ENCODE measurements around the gene ERAP2.

The ERAP2 gene

GRCh38 chr5:96901841-96902240, 25.5 kb downstream of the ERAP2 start:
- Histone ChIP-seq H3K9ac (ENCODE audit: low read depth, low read length) (no peak overlapping the region), H3K4me1 (ENCODE audit: insufficient read depth, low read length) (no peaks in the 10 kb centered on the region), H3K36me3 (ENCODE audit: insufficient read depth, low read length) (no peaks in the 10 kb centered on the region), H3K9me3 (ENCODE audit: control insufficient read depth, insufficient read depth, low read length) (no peaks in the 10 kb centered on the region)

GRCh38 chr5:96902876-96903275, 26.6 kb downstream of the ERAP2 start:
- no peaks in the 10 kb centered on the region for H3K36me3 ChIP-seq (ENCODE audit: insufficient read depth, low read length)
- H3K4me1 ChIP-seq (ENCODE audit: insufficient read depth, low read length): no peaks in the 10 kb centered on the region
- H3K9me3 ChIP-seq (ENCODE audit: control insufficient read depth, insufficient read depth, low read length): no peaks in the 10 kb centered on the region
- no peak overlapping the region for H3K9ac ChIP-seq (ENCODE audit: low read depth, low read length)

DNA sequence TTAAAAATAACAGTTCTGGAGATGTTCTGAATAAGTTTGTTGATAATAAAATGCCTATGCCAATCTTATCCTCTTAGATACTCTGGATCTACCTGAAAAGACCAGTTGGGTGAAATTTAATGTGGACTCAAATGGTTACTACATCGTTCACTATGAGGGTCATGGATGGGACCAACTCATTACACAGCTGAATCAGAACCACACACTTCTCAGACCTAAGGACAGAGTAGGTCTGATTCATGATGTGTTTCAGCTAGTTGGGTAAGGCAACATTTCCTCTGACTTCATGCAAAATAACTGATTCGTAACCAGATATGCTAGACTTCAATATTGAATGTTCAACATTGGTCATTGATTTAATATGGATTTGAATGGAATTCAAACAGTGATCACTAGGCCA, 27.0 kb downstream of the ERAP2 start:
- H3K9ac ChIP-seq (ENCODE audit: low read depth, low read length): no peak overlapping the region
- H3K9me3 ChIP-seq (ENCODE audit: control insufficient read depth, insufficient read depth, low read length): no peaks in the 10 kb centered on the region
- H3K4me1 ChIP-seq (ENCODE audit: insufficient read depth, low read length): no peaks in the 10 kb centered on the region
- no peaks in the 10 kb centered on the region for H3K36me3 ChIP-seq (ENCODE audit: insufficient read depth, low read length)

DNA sequence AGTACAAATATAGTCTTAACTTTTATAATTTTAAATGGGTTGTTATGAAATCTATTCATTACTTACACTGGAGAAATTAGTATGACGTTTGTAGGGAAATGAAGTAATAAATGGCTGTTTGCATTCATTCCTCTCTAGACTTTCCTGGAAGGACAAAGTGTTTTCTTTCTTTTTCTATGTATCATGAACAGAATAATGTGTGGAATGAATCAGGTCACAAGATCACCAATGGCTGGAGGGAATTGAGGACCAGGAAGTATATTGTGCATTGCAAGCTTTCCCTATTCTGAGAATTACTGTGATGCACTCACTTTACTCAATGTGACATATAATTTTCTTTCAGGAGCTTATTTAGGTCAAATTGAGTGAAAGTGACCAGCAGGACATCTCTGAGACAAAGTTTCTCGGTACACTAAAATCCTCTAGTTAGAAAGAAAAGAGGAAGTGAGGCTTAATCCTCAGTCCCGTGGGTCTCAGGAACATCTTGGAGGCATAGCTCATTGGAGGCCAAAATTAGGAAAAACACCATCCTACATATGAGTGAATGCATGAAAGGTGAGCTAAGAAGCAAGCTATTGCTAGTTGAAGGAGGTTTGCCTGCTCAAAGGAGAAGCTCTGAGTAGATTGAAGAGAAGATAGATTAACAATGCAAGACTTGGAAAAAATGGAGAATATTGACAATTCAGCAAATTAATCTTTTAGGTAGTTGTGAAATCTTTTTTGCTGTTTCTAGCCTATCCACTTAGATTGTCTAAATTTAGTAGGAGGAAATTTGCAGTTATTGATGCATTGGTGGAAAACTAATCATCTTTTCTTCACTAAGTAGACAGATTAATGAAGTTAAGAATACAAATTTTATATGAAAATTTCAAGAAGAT, 28.0 kb downstream of the ERAP2 start:
- no peaks in the 10 kb centered on the region for H3K4me1 ChIP-seq (ENCODE audit: insufficient read depth, low read length)
- H3K9me3 ChIP-seq (ENCODE audit: control insufficient read depth, insufficient read depth, low read length): no peaks in the 10 kb centered on the region
- H3K9ac ChIP-seq (ENCODE audit: low read depth, low read length): no peak overlapping the region
- no peaks in the 10 kb centered on the region for H3K36me3 ChIP-seq (ENCODE audit: insufficient read depth, low read length)

GRCh38 chr5:96905864-96906263, 29.6 kb downstream of the ERAP2 start:
- Histone ChIP-seq H3K9me3 (ENCODE audit: control insufficient read depth, insufficient read depth, low read length) (no peaks in the 10 kb centered on the region), H3K4me1 (ENCODE audit: insufficient read depth, low read length) (no peaks in the 10 kb centered on the region), H3K36me3 (ENCODE audit: insufficient read depth, low read length) (no peaks in the 10 kb centered on the region), H3K9ac (ENCODE audit: low read depth, low read length) (no peak overlapping the region)

DNA sequence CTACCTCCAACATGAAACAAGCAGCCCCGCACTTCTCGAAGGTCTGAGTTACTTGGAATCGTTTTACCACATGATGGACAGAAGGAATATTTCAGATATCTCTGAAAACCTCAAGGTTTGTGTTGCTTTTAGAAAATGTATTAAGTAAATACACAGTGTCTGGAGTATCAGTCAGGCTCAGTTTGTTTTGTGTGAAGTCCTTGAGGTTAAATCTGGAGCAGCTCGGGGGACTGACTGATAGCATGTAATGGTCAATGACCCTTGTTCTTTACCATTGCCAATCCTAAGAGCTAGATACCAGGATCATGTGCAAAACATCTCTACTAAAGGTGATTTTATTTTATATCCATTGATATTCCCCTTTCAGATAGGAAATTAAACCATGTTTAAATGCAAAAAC, 32.7 kb downstream of the ERAP2 start:
- Histone ChIP-seq H3K36me3 (ENCODE audit: insufficient read depth, low read length) (no peaks in the 10 kb centered on the region), H3K9ac (ENCODE audit: low read depth, low read length) (no peak overlapping the region), H3K9me3 (ENCODE audit: control insufficient read depth, insufficient read depth, low read length) (no peaks in the 10 kb centered on the region), H3K4me1 (ENCODE audit: insufficient read depth, low read length) (no peaks in the 10 kb centered on the region)

GRCh38 chr5:96909435-96909834, 33.1 kb downstream of the ERAP2 start:
- no peaks in the 10 kb centered on the region for H3K4me1 ChIP-seq (ENCODE audit: insufficient read depth, low read length)
- no peaks in the 10 kb centered on the region for H3K9me3 ChIP-seq (ENCODE audit: control insufficient read depth, insufficient read depth, low read length)
- no peak overlapping the region for H3K9ac ChIP-seq (ENCODE audit: low read depth, low read length)
- H3K36me3 ChIP-seq (ENCODE audit: insufficient read depth, low read length): no peaks in the 10 kb centered on the region

DNA sequence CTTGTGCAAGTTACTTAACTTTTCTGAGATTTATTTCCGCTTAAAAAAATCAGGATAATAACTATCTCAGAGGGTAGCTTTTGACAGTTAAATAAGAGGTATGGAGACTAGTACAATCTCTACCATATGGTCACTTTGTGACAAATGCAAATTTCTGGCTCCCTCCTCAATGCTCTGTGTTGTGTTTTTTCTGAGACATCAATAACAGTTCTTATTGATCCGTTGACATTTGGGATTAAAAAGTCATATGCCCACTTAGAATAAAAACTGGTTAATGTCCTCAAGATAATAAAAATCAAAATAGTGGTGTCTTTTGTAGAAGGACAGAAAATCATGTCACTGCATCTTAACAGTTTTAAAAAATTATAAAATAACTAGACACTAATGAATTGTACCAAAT, 34.8 kb downstream of the ERAP2 start:
- H3K9ac ChIP-seq (ENCODE audit: low read depth, low read length): no peak overlapping the region
- H3K9me3 ChIP-seq (ENCODE audit: control insufficient read depth, insufficient read depth, low read length): no peaks in the 10 kb centered on the region
- no peaks in the 10 kb centered on the region for H3K4me1 ChIP-seq (ENCODE audit: insufficient read depth, low read length)
- H3K36me3 ChIP-seq (ENCODE audit: insufficient read depth, low read length): no peaks in the 10 kb centered on the region

- no peaks in the 10 kb centered on the region for H3K9me3 ChIP-seq (ENCODE audit: control insufficient read depth, insufficient read depth, low read length)
- no peaks in the 10 kb centered on the region for H3K36me3 ChIP-seq (ENCODE audit: insufficient read depth, low read length)
- no peak overlapping the region for H3K9ac ChIP-seq (ENCODE audit: low read depth, low read length)
- H3K4me1 ChIP-seq (ENCODE audit: insufficient read depth, low read length): no peaks in the 10 kb centered on the region
Measured at GRCh38 chr5:96913233-96913632, 36.9 kb downstream of the ERAP2 start.

- no peaks in the 10 kb centered on the region for H3K36me3 ChIP-seq (ENCODE audit: insufficient read depth, low read length)
- H3K9ac ChIP-seq (ENCODE audit: low read depth, low read length): no peak overlapping the region
- H3K4me1 ChIP-seq (ENCODE audit: insufficient read depth, low read length): no peaks in the 10 kb centered on the region
- no peaks in the 10 kb centered on the region for H3K9me3 ChIP-seq (ENCODE audit: control insufficient read depth, insufficient read depth, low read length)
Measured at GRCh38 chr5:96919754-96920197, 43.5 kb downstream of the ERAP2 start.

DNA sequence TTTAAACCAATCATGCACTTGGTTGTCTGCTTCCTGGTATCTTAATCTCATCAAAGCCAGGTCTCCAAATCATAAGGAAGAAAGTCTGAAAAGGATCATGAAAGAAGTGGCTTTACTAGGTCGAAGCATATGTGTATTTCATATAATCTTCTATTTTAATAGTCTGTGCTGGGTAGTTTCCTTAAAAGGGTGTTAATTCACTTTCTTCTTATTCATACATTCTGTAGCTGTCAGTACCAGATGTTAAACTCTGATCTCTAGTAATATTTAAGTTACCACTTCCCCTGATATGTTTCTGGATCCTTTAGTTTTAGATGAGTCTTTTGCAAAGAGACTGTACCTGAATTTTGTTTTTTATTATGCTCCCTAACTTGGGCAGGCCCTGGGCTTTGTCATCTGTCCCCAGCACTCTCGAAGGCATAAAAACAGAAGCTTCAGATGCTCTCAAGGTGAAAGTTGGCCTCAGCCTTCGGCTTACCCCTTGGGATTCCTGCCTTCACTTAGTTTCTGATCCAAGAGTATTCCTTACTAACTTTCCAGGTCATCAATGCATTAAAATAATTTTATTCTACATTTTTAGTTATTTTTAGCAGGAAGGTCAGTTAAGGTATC, 44.5 kb downstream of the ERAP2 start:
- Histone ChIP-seq H3K36me3 (ENCODE audit: insufficient read depth, low read length) (no peaks in the 10 kb centered on the region), H3K9ac (ENCODE audit: low read depth, low read length) (no peak overlapping the region), H3K4me1 (ENCODE audit: insufficient read depth, low read length) (no peaks in the 10 kb centered on the region), H3K9me3 (ENCODE audit: control insufficient read depth, insufficient read depth, low read length) (no peaks in the 10 kb centered on the region)

- Histone ChIP-seq H3K9me3 (ENCODE audit: control insufficient read depth, insufficient read depth, low read length) (no peaks in the 10 kb centered on the region), H3K4me1 (ENCODE audit: insufficient read depth, low read length) (no peaks in the 10 kb centered on the region), H3K9ac (ENCODE audit: low read depth, low read length) (no peak overlapping the region), H3K36me3 (ENCODE audit: insufficient read depth, low read length) (no peaks in the 10 kb centered on the region)
Measured at GRCh38 chr5:96922499-96923244, 46.4 kb downstream of the ERAP2 start.

DNA sequence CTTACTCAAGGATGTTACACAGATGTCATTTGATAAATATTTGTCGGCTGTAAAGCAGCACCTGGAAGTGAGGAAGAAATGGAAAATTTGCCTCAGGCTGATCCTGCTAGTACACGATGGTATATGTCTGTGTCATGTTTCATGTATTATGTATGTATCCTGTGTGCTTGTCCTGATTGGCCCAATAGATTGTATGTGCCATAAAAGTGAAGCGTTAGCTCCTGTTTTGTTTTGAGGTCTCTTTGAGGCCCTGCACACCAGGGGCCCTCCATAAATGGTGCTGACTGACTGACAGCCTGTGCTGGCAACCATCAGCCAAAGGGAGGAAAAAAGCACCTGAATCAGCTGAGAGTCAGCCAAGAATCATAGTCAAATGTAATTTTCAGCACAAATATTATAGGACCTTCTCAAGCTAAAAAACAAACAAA, 47.7 kb downstream of the ERAP2 start:
- Histone ChIP-seq H3K4me1 (ENCODE audit: insufficient read depth, low read length) (no peaks in the 10 kb centered on the region), H3K9me3 (ENCODE audit: control insufficient read depth, insufficient read depth, low read length) (no peaks in the 10 kb centered on the region), H3K36me3 (ENCODE audit: insufficient read depth, low read length) (no peaks in the 10 kb centered on the region), H3K9ac (ENCODE audit: low read depth, low read length) (no peak overlapping the region)

- Histone ChIP-seq H3K36me3 (ENCODE audit: insufficient read depth, low read length) (no peaks in the 10 kb centered on the region), H3K9ac (ENCODE audit: low read depth, low read length) (no peak overlapping the region), H3K9me3 (ENCODE audit: control insufficient read depth, insufficient read depth, low read length) (no peaks in the 10 kb centered on the region), H3K4me1 (ENCODE audit: insufficient read depth, low read length) (no peaks in the 10 kb centered on the region)
Measured at GRCh38 chr5:96926276-96926675, 50.0 kb downstream of the ERAP2 start.

All from ES-I3 (cell line).